CD14-positive monocyte (primary cell): ENCODE data around the gene LACTB. TPM values are rescaled to one million over a fixed set of nuclear protein-coding genes. Genes with fewer than 3 reads are reported as not detected.

Experiments used
- DNase-seq, 3 donors: peaks; one replicate each; pipeline ENCODE4 v3.0.0-alpha.2; 2011 to 2022
- H2AFZ ChIP-seq: 2 replicates; pipeline ENCODE4 v1.6.0; 2012; ENCODE audit warnings: mild to moderate bottlenecking, low read depth, low read length, inconsistent platforms; ENCODE audit not compliant: insufficient read depth, poor library complexity, severe bottlenecking
- H3K27ac ChIP-seq, 2 donors: 1 replicate in 1 of 2; 2 replicates in 1 of 2; pipeline ENCODE4 v1.5.1; 2012 to 2013; ENCODE audit warnings: low read length in 2 of 2, control low read depth in 1 of 2, inconsistent platforms in 1 of 2, low read depth in 1 of 2, mild to moderate bottlenecking in 1 of 2
- H3K27me3 ChIP-seq, 2 donors: one replicate each; pipeline versions ENCODE4 v1.6.0 to v1.6.1; 2011 to 2013; ENCODE audit warnings: low read length in 2 of 2; ENCODE audit not compliant: control insufficient read depth in 2 of 2, insufficient read depth in 2 of 2
- H3K36me3 ChIP-seq, 2 donors: replicated peaks in 1 of 2; 1 replicate in 1 of 2; 2 replicates in 1 of 2; pipeline versions ENCODE4 v1.5.1 to v1.6.1; 2012 to 2013; ENCODE audit warnings: low read length in 2 of 2, control low read depth in 1 of 2, inconsistent platforms in 1 of 2, mild to moderate bottlenecking in 1 of 2; ENCODE audit not compliant: insufficient read depth in 2 of 2, control insufficient read depth in 1 of 2
- H3K4me1 ChIP-seq, 2 donors: 1 replicate in 1 of 2; 2 replicates in 1 of 2; pipeline versions ENCODE4 v1.5.1 to v1.6.1; 2012 to 2013; ENCODE audit warnings: low read length in 2 of 2, control low read depth in 1 of 2, inconsistent platforms in 1 of 2, mild to moderate bottlenecking in 1 of 2, moderate library complexity in 1 of 2; ENCODE audit not compliant: insufficient read depth in 2 of 2, control insufficient read depth in 1 of 2
- H3K4me2 ChIP-seq: replicated peaks from 2 replicates; pipeline ENCODE3; 2012; ENCODE audit warnings: low read length, moderate library complexity, mild to moderate bottlenecking; ENCODE audit not compliant: poor library complexity, severe bottlenecking; ENCODE audit errors: extremely low read depth
- H3K4me3 ChIP-seq, 3 experiments: fragments of 200-600 bp in 1 of 3; sonication (generic) in 1 of 3; replicated peaks in 1 of 3; 1 replicate in 2 of 3; 2 replicates in 1 of 3; pipeline ENCODE4 v1.5.1; 2011 to 2013; ENCODE audit warnings: low read length in 3 of 3, mild to moderate bottlenecking in 3 of 3, control low read depth in 2 of 3, low read depth in 2 of 3, inconsistent platforms in 1 of 3, moderate library complexity in 1 of 3
- H3K79me2 ChIP-seq: 2 replicates; pipeline ENCODE4 v1.6.0; 2012; ENCODE audit warnings: mild to moderate bottlenecking, control low read depth, inconsistent platforms, low read length, moderate library complexity; ENCODE audit not compliant: insufficient read depth
- H3K9ac ChIP-seq: 2 replicates; pipeline ENCODE4 v1.6.0; 2017; ENCODE audit warnings: low read length, mild to moderate bottlenecking; ENCODE audit not compliant: insufficient read depth, poor library complexity, severe bottlenecking
- H3K9me3 ChIP-seq, 2 donors: replicated peaks in 1 of 2; 1 replicate in 1 of 2; 2 replicates in 1 of 2; pipeline versions ENCODE4 v1.5.1 to v1.6.1; 2012 to 2013; ENCODE audit warnings: low read length in 2 of 2, control low read depth in 1 of 2; ENCODE audit not compliant: control insufficient read depth in 1 of 2, insufficient read depth in 1 of 2
- H4K20me1 ChIP-seq: 2 replicates; pipeline ENCODE4 v1.6.0; 2012; ENCODE audit warnings: mild to moderate bottlenecking, low read length, control low read depth, moderate library complexity; ENCODE audit not compliant: insufficient read depth
- H3K27ac Mint-ChIP-seq, 7 donors: one replicate each; pipeline ENCODE4 v1.8.0; 2020; ENCODE audit warnings: mild to moderate bottlenecking in 7 of 7, mixed read lengths in 7 of 7, moderate library complexity in 6 of 7, inconsistent platforms in 2 of 7
- H3K27me3 Mint-ChIP-seq, 3 donors: one replicate each; pipeline ENCODE4 v1.8.0; 2021 to 2022; ENCODE audit warnings: low read depth in 3 of 3, mild to moderate bottlenecking in 3 of 3, mixed read lengths in 3 of 3, moderate library complexity in 3 of 3, inconsistent platforms in 1 of 3
- H3K36me3 Mint-ChIP-seq, 2 donors: one replicate each; pipeline ENCODE4 v1.8.0; 2020; ENCODE audit warnings: mixed read lengths in 2 of 2, inconsistent platforms in 1 of 2, mild to moderate bottlenecking in 1 of 2
- H3K4me1 Mint-ChIP-seq: one replicate; pipeline ENCODE4 v1.8.0; 2020; ENCODE audit warnings: mild to moderate bottlenecking, mixed read lengths
- H3K4me3 Mint-ChIP-seq, 2 donors: one replicate each; pipeline ENCODE4 v1.8.0; 2020; ENCODE audit warnings: mild to moderate bottlenecking in 2 of 2, mixed read lengths in 2 of 2, moderate library complexity in 1 of 2
- H3K9me3 Mint-ChIP-seq, 7 donors: one replicate each; pipeline ENCODE4 v1.8.0; 2020 to 2022; ENCODE audit warnings: mixed read lengths in 7 of 7, mild to moderate bottlenecking in 6 of 7, moderate library complexity in 6 of 7, inconsistent platforms in 2 of 7
- WGBS: methylation state at CpG from one replicate; pipeline ENCODE4 v1.1.5; 2013; ENCODE audit warnings: missing lambda C conversion rate; ENCODE audit not compliant: insufficient coverage; 5-methylcytosine and 5-hydroxymethylcytosine counted together
- intact Hi-C, 2 donors: fragments of 100-400 bp; cut with micrococcal nuclease; formaldehyde crosslinking; loops; one replicate each; pipeline versions ENCODE4 v1.15.0 to v1.15.1; 2023
- polyA plus RNA-seq, 3 donors: library from polyadenylated mRNA; depleted of rRNA in 1 of 3; unstranded in 2 of 3; stranded (reverse) in 1 of 3; fragments of 300-500 nt in 2 of 3; fragments of >200 nt in 1 of 3; fragmentation: Illumina TruSeq in 2 of 3; gene quantifications; 1 replicate in 2 of 3; 2 replicates in 1 of 3; pipeline ENCODE4 v1.2.3, GENCODE V29; 2012 to 2021
- TF ChIP-seq, protein P1 (sequence below): fragments of 200-600 bp; IDR thresholded peaks from one replicate; pipeline ENCODE4 v1.8.0; 2022; ENCODE audit warnings: antibody characterized with exemption, mild to moderate bottlenecking

LACTB gene
- polyA plus RNA-seq, 3 donors = 18.5 to 59.3 (median 40.4) TPM

GRCh38 chr15:63083541-63083940, 38.1 kb upstream of the LACTB start:
- Histone ChIP-seq H3K27ac (no peak overlapping the region), H3K4me1 (no peaks in the 10 kb centered on the region), H3K79me2 (no peaks in the 10 kb centered on the region), H3K4me2 (no peak overlapping the region), H4K20me1 (no peaks in the 10 kb centered on the region), H2AFZ (no peak overlapping the region), H3K9ac (no peak overlapping the region), H3K9me3 (no peaks in the 10 kb centered on the region), H3K36me3 (no peaks in the 10 kb centered on the region), H3K4me3 (no peak overlapping the region), H3K27me3 (no peaks in the 10 kb centered on the region)
- Mint-ChIP-seq H3K36me3 (no peaks in the 10 kb centered on the region), H3K9me3 (peaks cover 0 to 2% (median 0%) of the 10 kb centered on the region in 7 donors), H3K27me3 (peaks cover 2 to 4% (median 3%) of the 10 kb centered on the region in 3 donors), H3K4me3 (no peak overlapping the region), H3K4me1 (no peaks in the 10 kb centered on the region), H3K27ac (peak overlapping the region in 1 of 7 donors; percentile 50)
- WGBS = 98% methylated on average over 6 of the region's 11 CpGs
- no peak for DNase-seq
- TF ChIP-seq, protein P1, sequence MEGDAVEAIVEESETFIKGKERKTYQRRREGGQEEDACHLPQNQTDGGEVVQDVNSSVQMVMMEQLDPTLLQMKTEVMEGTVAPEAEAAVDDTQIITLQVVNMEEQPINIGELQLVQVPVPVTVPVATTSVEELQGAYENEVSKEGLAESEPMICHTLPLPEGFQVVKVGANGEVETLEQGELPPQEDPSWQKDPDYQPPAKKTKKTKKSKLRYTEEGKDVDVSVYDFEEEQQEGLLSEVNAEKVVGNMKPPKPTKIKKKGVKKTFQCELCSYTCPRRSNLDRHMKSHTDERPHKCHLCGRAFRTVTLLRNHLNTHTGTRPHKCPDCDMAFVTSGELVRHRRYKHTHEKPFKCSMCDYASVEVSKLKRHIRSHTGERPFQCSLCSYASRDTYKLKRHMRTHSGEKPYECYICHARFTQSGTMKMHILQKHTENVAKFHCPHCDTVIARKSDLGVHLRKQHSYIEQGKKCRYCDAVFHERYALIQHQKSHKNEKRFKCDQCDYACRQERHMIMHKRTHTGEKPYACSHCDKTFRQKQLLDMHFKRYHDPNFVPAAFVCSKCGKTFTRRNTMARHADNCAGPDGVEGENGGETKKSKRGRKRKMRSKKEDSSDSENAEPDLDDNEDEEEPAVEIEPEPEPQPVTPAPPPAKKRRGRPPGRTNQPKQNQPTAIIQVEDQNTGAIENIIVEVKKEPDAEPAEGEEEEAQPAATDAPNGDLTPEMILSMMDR = no peak
- intact Hi-C loops = no loop called here

DNA sequence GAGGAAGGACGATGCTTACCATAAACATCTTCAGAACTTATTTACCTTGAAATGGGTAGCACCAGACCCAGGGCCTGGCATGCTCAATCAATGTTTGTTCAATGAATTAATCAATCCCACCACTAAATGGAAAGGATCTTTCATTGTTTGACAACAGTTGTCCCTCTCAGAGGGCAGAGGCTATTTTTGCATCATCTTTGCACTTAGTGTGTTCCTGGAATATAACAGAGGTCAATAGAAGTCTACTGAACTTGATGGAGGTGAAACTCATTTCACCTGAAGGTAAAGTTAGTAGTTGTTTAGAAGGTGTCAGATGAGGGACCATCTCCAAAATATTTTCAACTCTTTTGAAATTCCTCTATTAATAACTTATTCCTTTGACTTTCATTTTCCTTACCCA, 36.9 kb upstream of the LACTB start:
- no peak overlapping the region for H3K4me2 ChIP-seq
- H3K27ac ChIP-seq = no peak overlapping the region
- H4K20me1 ChIP-seq = no peaks in the 10 kb centered on the region
- no peak overlapping the region for H3K4me3 ChIP-seq
- H3K9me3 ChIP-seq = no peaks in the 10 kb centered on the region
- no peaks in the 10 kb centered on the region for H3K27me3 ChIP-seq
- Mint-ChIP-seq H3K4me1 (no peaks in the 10 kb centered on the region), H3K27ac (no peak overlapping the region), H3K27me3 (peaks cover 2 to 4% (median 4%) of the 10 kb centered on the region in 3 donors), H3K4me3 (no peak overlapping the region), H3K36me3 (no peaks in the 10 kb centered on the region), H3K9me3 (peaks cover 0 to 2% (median 0%) of the 10 kb centered on the region in 7 donors)
- no peaks in the 10 kb centered on the region for H3K4me1 ChIP-seq
- H3K9ac ChIP-seq = no peak overlapping the region
- WGBS = no CpG with 5 or more reads among the region's 1 CpG
- H3K36me3 ChIP-seq = no peaks in the 10 kb centered on the region
- H3K79me2 ChIP-seq = no peaks in the 10 kb centered on the region
- H2AFZ ChIP-seq = no peak overlapping the region
- DNase-seq = no peak
- TF ChIP-seq, protein P1 = no peak
- intact Hi-C loops = no loop called here
